GM19467 (cell line): Measurements from ENCODE around the gene TBX1.
"Not testable (repeated sequence)": the region's sequence is repeated elsewhere in the genome, so short reads cannot be mapped to it uniquely, and the experiment has no call there.

Experiments used
- ATAC-seq: cut with Tn5 transposase; IDR thresholded peaks from one replicate; pipeline ENCODE4 v1.9.1; 2021; ENCODE audit warnings: mild to moderate bottlenecking, moderate library complexity; ENCODE audit not compliant: unreplicated experiment

TBX1 gene

GRCh38 chr22:19723232-19723982 lies 37.2 kb upstream of the TBX1 start, which contains the start of gene GP1BB:
GP1BB (plus strand) TSS chr22:19723539; CDS start chr22:19723570, 31 bp downstream.
- ATAC-seq, result no peak

GRCh38 chr22:19723983-19724827 lies 36.4 kb upstream of the TBX1 start:
- no peak for ATAC-seq

- ATAC-seq, result no peak
These were observed 35.5 kb upstream of the TBX1 start for GRCh38 chr22:19724927-19725661.

DNA sequence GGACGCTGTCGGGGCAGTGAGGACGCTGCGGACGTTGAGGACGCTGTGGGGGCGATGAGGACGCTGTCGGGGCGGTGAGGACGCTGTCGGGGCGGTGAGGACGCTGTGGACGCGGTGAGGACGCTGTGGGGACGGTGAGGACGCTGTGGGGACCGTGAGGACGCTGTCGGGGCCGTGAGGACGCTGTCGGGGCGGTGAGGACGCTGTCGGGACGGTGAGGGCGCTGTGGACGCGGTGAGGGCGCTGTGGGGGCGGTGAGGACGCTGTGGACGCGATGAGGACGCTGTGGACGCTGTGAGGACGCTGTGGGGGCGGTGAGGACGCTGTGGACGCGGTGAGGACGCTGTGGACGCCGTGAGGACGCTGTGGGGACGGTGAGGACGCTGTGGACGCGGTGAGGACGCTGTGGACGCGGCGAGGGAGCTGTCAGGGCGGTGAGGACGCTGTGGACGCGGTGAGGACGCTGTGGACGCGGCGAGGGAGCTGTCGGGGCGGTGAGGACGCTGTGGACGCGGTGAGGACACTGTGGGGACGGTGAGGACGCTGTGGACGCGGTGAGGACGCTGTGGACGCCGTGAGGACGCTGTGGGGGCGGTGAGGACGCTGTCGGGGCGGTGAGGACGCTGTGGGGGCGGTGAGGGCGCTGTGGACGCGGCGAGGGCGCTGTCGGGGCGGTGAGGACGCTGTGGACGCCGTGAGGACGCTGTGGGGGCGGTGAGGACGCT lies 34.4 kb upstream of the TBX1 start:
- not testable (repeated sequence) for ATAC-seq

DNA sequence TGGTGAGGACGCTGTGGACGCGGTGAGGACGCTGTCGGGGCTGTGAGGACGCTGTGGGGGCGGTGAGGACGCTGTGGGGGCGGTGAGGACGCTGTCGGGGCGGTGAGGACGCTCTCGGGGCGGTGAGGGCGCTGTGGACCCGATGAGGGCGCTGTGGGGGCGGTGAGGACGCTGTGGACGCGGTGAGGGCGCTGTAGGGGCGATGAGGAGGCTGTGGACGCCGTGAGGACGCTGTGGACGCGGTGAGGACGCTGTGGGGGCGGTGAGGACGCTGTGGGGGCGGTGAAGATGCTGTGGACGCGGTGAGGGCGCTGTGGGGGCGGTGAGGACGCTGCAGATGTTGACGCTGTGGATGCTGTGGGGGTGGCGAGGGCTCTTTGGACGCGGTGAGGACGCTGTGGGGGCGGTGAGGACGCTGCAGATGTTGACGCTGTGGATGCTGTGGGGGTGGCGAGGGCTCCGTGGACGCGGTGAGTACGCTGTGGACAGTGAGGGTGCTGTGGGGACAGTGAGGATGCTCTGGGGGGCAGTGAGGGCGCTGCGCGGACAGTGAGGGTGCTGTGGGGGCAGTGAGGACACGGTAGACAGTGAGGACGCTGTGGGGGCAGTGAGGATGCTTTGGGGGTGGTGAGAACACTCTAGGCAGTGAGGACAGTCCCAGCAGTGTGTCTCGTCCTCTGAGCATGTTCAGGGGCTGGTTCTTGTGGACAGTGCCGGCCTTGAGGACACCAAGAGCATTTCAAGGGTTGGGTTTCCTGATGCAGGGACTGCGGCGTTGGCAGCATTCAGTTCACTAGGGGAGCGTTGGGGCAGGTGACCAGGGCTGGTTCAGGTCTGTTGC lies 33.0 kb upstream of the TBX1 start:
- ATAC-seq, result no peak

DNA sequence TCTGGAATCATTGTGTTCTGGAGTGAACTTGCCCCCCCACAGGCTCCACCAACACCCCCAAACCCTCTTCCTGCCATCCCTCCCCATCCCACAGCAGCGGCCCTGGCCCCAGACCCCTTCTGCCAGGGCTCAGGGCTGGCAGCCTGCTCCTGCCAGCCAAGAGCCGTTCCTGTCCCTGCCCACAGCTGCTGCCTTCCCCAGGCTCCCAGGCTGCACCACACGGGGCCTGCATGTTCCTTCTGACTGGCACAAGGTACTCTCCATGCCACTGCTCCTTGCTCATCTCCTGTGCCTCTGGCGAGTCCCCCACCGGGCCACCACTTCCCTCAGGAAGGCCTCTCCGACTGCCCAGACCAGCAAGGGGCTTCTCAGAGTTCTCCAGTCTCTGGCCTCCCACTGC lies 32.3 kb upstream of the TBX1 start:
- ATAC-seq, result no peak

DNA sequence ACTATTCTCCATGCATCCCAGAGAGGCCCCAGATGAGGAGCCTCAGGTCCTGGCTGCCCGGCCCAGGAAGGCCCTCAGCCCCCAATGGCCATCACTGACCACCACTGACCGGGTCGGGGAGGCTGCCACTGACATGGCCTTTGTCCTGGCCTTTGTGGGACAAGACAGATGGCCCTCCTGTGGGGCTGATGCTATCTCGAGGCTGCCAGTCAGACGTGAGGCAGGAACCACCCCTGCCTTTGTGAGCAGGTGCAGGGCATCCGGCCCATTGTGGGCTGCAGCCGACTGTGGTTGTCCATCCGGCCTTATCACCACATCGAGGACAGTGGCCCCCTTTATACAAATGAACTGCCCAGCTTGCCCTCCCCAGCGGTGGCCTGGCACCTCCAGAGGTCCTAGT lies 31.7 kb upstream of the TBX1 start:
- no peak for ATAC-seq

GRCh38 chr22:19729507-19729906 lies 31.1 kb upstream of the TBX1 start:
- ATAC-seq, result no peak

DNA sequence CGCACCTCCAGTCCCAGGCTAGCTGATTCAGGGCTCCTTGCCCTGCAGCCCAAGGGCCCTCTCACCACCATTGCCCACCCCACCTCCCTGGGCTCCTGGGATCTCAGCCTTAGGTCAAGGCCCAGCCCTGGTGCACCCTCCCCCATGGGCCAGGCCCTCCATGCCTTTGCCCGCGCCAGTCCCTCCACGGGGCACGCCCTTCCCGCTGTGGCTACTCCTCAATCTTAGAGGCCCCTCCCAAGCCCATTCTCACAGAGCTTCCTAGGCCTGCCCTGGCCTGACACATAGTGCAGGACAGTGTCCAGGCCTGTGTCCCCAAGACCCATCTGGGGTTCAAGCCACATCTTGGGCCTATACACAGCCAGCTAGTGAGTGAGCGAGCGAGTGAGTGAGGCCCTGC lies 30.4 kb upstream of the TBX1 start:
- no peak for ATAC-seq

DNA sequence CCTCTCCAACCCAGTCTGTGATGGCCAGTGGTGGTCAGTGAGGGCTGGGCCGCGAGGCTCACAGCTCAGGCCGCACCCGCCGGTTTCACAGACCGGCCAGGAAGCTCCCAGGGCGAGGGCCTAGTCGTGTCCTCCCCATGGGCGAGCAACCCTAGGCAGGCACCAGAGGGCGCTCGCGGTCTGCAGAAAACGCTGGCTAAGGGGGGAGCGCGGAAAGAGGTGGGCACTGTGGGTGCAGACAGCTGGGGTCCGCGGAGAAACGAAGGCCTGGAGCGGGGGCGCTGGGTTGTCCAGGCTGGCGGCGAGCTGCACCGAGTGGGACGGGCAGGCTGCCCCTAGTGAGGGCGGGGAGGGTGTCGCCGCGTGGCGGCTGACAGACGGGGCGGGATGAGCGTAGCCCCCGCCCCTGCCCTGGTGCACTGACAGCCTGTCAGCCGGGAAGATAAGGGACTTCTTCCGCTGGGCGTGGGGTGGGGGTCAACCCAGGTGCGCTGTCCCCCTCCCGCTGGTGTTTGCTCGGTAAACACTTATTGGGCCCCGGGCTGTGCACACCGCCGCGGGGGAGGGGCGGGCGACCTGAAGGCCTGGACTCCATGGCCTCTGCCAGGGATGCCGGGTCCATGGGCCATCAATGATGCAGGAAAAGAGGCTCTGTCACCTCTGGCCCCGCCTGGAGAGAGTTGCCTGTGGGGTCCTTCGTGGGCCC lies 29.8 kb upstream of the TBX1 start:
- ATAC-seq, result no peak

GRCh38 chr22:19731361-19732135 lies 29.0 kb upstream of the TBX1 start:
- ATAC-seq, result no peak

GRCh38 chr22:19732403-19733113 lies 28.0 kb upstream of the TBX1 start:
- ATAC-seq, result no peak

DNA sequence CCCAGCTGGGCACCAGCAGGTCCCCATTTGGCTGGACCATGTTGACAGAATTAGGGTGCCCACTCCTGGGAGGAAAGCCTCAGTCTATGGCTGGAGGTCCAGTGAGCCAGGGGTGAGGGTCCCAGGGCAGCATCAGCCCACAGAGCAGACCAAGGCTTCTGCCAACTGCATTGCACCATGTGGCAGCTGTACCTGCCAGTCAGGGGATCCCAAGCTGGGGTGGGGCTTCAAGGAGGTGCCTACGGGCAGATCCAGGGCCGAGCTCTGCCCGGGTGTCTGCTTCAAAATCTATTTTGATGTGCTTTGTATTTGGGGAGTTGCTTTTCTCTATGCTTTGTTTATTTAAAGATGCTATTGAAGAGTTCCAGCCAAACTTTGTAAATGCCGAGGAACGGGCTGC lies 26.8 kb upstream of the TBX1 start:
- no peak for ATAC-seq

GRCh38 chr22:19734163-19734562 lies 26.4 kb upstream of the TBX1 start:
- ATAC-seq, result no peak

GRCh38 chr22:19734837-19735382 lies 25.7 kb upstream of the TBX1 start:
- ATAC-seq, result no peak

GRCh38 chr22:19735665-19736510 lies 24.7 kb upstream of the TBX1 start:
- no peak for ATAC-seq
